ENCODE results near the gene TGOLN2.
"Not testable (repeated sequence)": the region's sequence is repeated elsewhere in the genome, so short reads cannot be mapped to it uniquely, and the experiment has no call there.

The TGOLN2 gene

GRCh38 chr2:85355073-85355410 lies 27.3 kb upstream of the TGOLN2 start:
- Histone ChIP-seq H3K9me3 (ENCODE audit: control insufficient read depth, low read length) (no peaks in the 10 kb centered on the region), H3K27me3 (replicated peaks; ENCODE audit: control insufficient read depth, insufficient read depth, low read length) (no peaks in the 10 kb centered on the region), H3K4me1 (ENCODE audit: control insufficient read depth, insufficient read depth, low read length) (peaks cover 57% of the 10 kb centered on the region), H3K36me3 (ENCODE audit: control insufficient read depth, insufficient read depth, low read length, severe bottlenecking) (peaks cover 38% of the 10 kb centered on the region), H3K9ac (ENCODE audit: low read length) (peak overlapping the region; percentile 99), H3K4me3 (ENCODE audit: low read length) (peak overlapping the region; percentile 96)
- peak; percentile 17 for DNase-seq (ENCODE audit: low read depth)

GRCh38 chr2:85354286-85355072 lies 26.7 kb upstream of the TGOLN2 start, which contains the start of the genes ELMOD3 and RETSAT:
TSS of gene ELMOD3 (plus strand) at chr2:85354769. CDS start at chr2:85357199, 2,430 bp downstream.
TSS of gene RETSAT (minus strand) at chr2:85354528. CDS start at chr2:85354507, 21 bp downstream.
- Histone ChIP-seq H3K9me3 (ENCODE audit: control insufficient read depth, low read length) (no peaks in the 10 kb centered on the region), H3K4me3 (ENCODE audit: low read length) (peak within 1 kb of the TSS; percentile 96), H3K9ac (ENCODE audit: low read length) (peak within 1 kb of the TSS; percentile 99), H3K4me1 (ENCODE audit: control insufficient read depth, insufficient read depth, low read length) (peaks cover 62% of the 10 kb centered on the region), H3K27me3 (replicated peaks; ENCODE audit: control insufficient read depth, insufficient read depth, low read length) (no peaks in the 10 kb centered on the region), H3K36me3 (ENCODE audit: control insufficient read depth, insufficient read depth, low read length, severe bottlenecking) (peaks cover 39% of the 10 kb centered on the region)
- DNase-seq (ENCODE audit: low read depth): peak; percentile 100

GRCh38 chr2:85353876-85354285 lies 26.1 kb upstream of the TGOLN2 start:
- DNase-seq (ENCODE audit: low read depth): peak; percentile 56
- Histone ChIP-seq H3K9ac (ENCODE audit: low read length) (peak overlapping the region; percentile 99), H3K4me1 (ENCODE audit: control insufficient read depth, insufficient read depth, low read length) (peaks cover 63% of the 10 kb centered on the region), H3K36me3 (ENCODE audit: control insufficient read depth, insufficient read depth, low read length, severe bottlenecking) (peaks cover 40% of the 10 kb centered on the region), H3K27me3 (replicated peaks; ENCODE audit: control insufficient read depth, insufficient read depth, low read length) (no peaks in the 10 kb centered on the region), H3K4me3 (ENCODE audit: low read length) (peak overlapping the region; percentile 96), H3K9me3 (ENCODE audit: control insufficient read depth, low read length) (no peaks in the 10 kb centered on the region)

- no peaks in the 10 kb centered on the region for H3K27me3 ChIP-seq (replicated peaks; ENCODE audit: control insufficient read depth, insufficient read depth, low read length)
- peaks cover 90% of the 10 kb centered on the region for H3K36me3 ChIP-seq (ENCODE audit: control insufficient read depth, insufficient read depth, low read length, severe bottlenecking)
- H3K4me1 ChIP-seq (ENCODE audit: control insufficient read depth, insufficient read depth, low read length): peaks cover 21% of the 10 kb centered on the region
- H3K9me3 ChIP-seq (ENCODE audit: control insufficient read depth, low read length): no peaks in the 10 kb centered on the region
- no peak for DNase-seq (ENCODE audit: low read depth)
- no peak overlapping the region for H3K4me3 ChIP-seq (ENCODE audit: low read length)
- H3K9ac ChIP-seq (ENCODE audit: low read length): no peak overlapping the region
Observed at GRCh38 chr2:85347599-85347998, 19.8 kb upstream of the TGOLN2 start.

GRCh38 chr2:85344356-85344954 lies 16.7 kb upstream of the TGOLN2 start:
- Histone ChIP-seq H3K9me3 (ENCODE audit: control insufficient read depth, low read length) (no peaks in the 10 kb centered on the region), H3K4me1 (ENCODE audit: control insufficient read depth, insufficient read depth, low read length) (peaks cover 1% of the 10 kb centered on the region), H3K36me3 (ENCODE audit: control insufficient read depth, insufficient read depth, low read length, severe bottlenecking) (peaks cover 66% of the 10 kb centered on the region), H3K27me3 (replicated peaks; ENCODE audit: control insufficient read depth, insufficient read depth, low read length) (no peaks in the 10 kb centered on the region), H3K9ac (ENCODE audit: low read length) (no peak overlapping the region), H3K4me3 (ENCODE audit: low read length) (no peak overlapping the region)
- no peak for DNase-seq (ENCODE audit: low read depth)

- H3K4me1 ChIP-seq (ENCODE audit: control insufficient read depth, insufficient read depth, low read length); H3K27me3 ChIP-seq (replicated peaks; ENCODE audit: control insufficient read depth, insufficient read depth, low read length); H3K9me3 ChIP-seq (ENCODE audit: control insufficient read depth, low read length); H3K9ac ChIP-seq (ENCODE audit: low read length); DNase-seq (ENCODE audit: low read depth); H3K4me3 ChIP-seq (ENCODE audit: low read length): not testable (repeated sequence)
- H3K36me3 ChIP-seq (ENCODE audit: control insufficient read depth, insufficient read depth, low read length, severe bottlenecking): peaks cover 56% of the 10 kb centered on the region
Observed at GRCh38 chr2:85343207-85343895, 15.6 kb upstream of the TGOLN2 start.

GRCh38 chr2:85342156-85342555 lies 14.4 kb upstream of the TGOLN2 start:
- no peak for DNase-seq (ENCODE audit: low read depth)
- Histone ChIP-seq H3K36me3 (ENCODE audit: control insufficient read depth, insufficient read depth, low read length, severe bottlenecking) (peaks cover 45% of the 10 kb centered on the region), H3K9ac (ENCODE audit: low read length) (no peak overlapping the region), H3K27me3 (replicated peaks; ENCODE audit: control insufficient read depth, insufficient read depth, low read length) (no peaks in the 10 kb centered on the region), H3K4me3 (ENCODE audit: low read length) (no peak overlapping the region), H3K9me3 (ENCODE audit: control insufficient read depth, low read length) (no peaks in the 10 kb centered on the region), H3K4me1 (ENCODE audit: control insufficient read depth, insufficient read depth, low read length) (no peaks in the 10 kb centered on the region)

- DNase-seq (ENCODE audit: low read depth): no peak
- no peaks in the 10 kb centered on the region for H3K27me3 ChIP-seq (replicated peaks; ENCODE audit: control insufficient read depth, insufficient read depth, low read length)
- H3K9me3 ChIP-seq (ENCODE audit: control insufficient read depth, low read length): no peaks in the 10 kb centered on the region
- no peak overlapping the region for H3K9ac ChIP-seq (ENCODE audit: low read length)
- H3K4me3 ChIP-seq (ENCODE audit: low read length): no peak overlapping the region
- no peaks in the 10 kb centered on the region for H3K4me1 ChIP-seq (ENCODE audit: control insufficient read depth, insufficient read depth, low read length)
- H3K36me3 ChIP-seq (ENCODE audit: control insufficient read depth, insufficient read depth, low read length, severe bottlenecking): peaks cover 38% of the 10 kb centered on the region
Observed at GRCh38 chr2:85341269-85342029, 13.7 kb upstream of the TGOLN2 start.

GRCh38 chr2:85340034-85340892 lies 12.5 kb upstream of the TGOLN2 start:
- no peak for DNase-seq (ENCODE audit: low read depth)

GRCh38 chr2:85334928-85335327 lies 7.1 kb upstream of the TGOLN2 start:
- Histone ChIP-seq H3K36me3 (ENCODE audit: control insufficient read depth, insufficient read depth, low read length, severe bottlenecking) (no peaks in the 10 kb centered on the region), H3K4me3 (ENCODE audit: low read length) (no peak overlapping the region), H3K9me3 (ENCODE audit: control insufficient read depth, low read length) (no peaks in the 10 kb centered on the region), H3K9ac (ENCODE audit: low read length) (no peak overlapping the region), H3K4me1 (ENCODE audit: control insufficient read depth, insufficient read depth, low read length) (no peaks in the 10 kb centered on the region), H3K27me3 (replicated peaks; ENCODE audit: control insufficient read depth, insufficient read depth, low read length) (no peaks in the 10 kb centered on the region)
- no peak for DNase-seq (ENCODE audit: low read depth)

More at GRCh38 chr2:85340034-85340892, 12.5 kb upstream of the TGOLN2 start:
- no peaks in the 10 kb centered on the region for H3K4me1 ChIP-seq (ENCODE audit: control insufficient read depth, insufficient read depth, low read length)
- peak overlapping the region; percentile 23 for H3K4me3 ChIP-seq (ENCODE audit: low read length)
- H3K9me3 ChIP-seq (ENCODE audit: control insufficient read depth, low read length): no peaks in the 10 kb centered on the region
- H3K27me3 ChIP-seq (replicated peaks; ENCODE audit: control insufficient read depth, insufficient read depth, low read length): no peaks in the 10 kb centered on the region
- H3K9ac ChIP-seq (ENCODE audit: low read length): no peak overlapping the region
- H3K36me3 ChIP-seq (ENCODE audit: control insufficient read depth, insufficient read depth, low read length, severe bottlenecking): peaks cover 26% of the 10 kb centered on the region

Data from adipocyte (in vitro differentiated cells).